ENCODE data around the gene CABP7.

GRCh38 chr22:29773233-29773632, 53.4 kb downstream of the CABP7 start:
- TF ChIP-seq CTCF (IDR thresholded peaks at IDR 0.05) (no peak), POLR2A (IDR thresholded peaks at IDR 0.05) (no peak)
